ENCODE data around the gene WDR45B. TPM values are rescaled to one million over a fixed set of nuclear protein-coding genes. Genes with fewer than 3 reads are reported as not detected.

Gene WDR45B
- total RNA-seq, 1 experiment from 2014 or later: 78.4 TPM

DNA sequence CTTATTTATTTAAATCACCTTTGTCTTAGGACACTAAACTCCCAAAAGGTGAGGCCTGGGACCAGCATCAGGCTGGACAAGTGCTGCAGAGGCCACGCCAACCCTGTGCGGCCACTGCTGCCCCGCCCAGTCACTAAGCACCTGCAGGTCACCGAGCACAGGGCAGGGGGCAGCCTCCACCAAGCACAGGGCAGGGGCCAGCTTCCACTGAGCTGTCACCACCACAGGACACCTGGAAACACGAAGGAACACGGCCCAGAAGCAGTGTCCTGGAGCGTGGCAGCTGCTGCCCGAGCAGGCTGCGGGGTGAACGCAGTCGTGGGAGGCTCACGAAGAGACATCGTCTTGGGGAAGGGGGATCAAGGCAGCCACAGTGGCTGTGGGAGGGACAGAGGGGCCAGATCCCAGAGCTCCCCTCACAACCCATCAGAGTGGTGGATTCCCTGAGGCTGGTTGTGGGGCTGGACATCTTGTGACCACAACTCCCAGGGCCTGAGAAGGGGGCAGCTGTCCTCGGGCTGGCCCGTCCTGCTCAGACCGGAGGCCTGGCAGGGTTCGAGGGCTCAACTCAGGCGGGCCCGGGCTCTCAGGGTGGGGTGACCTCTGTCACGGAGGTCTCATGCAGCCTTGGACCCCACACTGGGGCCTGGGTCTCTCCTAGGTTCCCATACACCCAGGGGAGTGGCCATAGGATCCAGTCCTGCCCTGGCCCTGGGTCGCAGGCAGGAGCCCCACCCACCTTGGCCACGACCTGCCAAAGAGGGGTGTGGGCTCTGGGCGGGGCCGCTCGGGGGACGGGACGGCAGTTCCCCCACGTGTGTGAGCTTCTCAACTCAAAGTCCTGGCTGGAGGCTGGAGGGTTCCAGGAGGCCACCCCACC is 31.6 kb upstream of the WDR45B start:
- DNase-seq (ENCODE audit: low read depth, low spot score): no peak

DNA sequence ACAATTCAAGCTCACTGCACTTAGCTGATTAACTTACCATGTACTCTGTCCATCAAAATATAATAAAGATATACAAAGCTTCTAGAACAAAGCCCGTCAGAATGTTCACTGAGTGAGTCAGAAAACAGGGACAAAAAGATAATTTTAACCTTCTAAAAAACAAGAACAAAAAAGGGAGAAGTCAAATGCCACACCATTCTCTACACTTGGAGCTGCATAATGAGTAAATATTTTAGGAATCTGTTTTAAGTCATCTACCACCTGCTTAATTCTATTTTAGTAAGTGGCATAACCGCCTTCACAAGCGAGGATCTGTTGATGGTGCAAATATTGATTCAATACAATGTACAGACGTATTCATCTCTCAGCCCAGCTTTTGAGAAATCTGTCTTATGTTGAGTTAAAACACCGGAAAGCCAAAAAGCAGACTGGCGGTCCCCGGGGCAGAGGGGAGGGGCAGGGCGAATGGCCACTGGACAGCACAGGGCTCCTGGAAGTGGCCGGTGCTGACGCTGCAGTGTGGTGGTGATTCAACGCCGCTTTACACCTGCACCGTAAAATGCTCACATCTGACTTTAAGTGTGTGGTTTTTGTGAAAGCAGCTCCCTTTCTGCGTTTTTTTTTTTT is 30.1 kb upstream of the WDR45B start:
- in situ Hi-C loops (cut with HindIII; ENCODE audit: low pct_unique_long_range_greater_than_20kb, low sequenced_read_pairs): no loop called here
- no peak for DNase-seq (ENCODE audit: low read depth, low spot score)

More for the DNA sequence above, 31.6 kb upstream of the WDR45B start:
- in situ Hi-C loops (cut with HindIII; ENCODE audit: low pct_unique_long_range_greater_than_20kb, low sequenced_read_pairs): no loop called here

DNA sequence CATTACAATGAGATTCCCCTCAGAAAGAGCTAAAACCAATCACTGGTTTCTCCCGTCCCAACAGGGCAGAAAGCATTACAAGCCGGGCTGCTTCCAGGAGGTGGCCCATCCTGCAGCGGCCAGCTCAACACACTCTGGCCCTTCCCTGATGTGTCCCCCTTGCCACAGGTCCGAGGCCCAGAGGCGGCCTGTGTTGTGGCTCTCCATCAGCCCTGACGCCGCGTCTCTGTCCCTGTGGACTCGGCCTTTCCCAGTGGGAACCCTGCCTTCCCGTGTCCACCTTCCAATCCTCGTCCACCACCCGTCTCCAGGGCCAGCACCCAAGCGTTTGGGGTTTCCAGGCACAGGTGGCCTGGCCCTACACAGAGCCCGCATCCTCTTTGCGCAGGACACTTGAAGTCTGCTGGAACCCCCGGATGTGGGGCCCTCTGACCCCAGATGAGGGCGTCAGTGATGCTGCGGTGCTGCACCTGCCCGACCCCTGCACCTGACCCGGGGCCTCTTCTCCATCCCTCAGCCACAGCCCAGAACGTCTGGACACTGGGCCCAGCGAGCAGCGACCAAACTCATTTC is 29.2 kb upstream of the WDR45B start:
- DNase-seq (ENCODE audit: low read depth, low spot score): no peak
- in situ Hi-C loops (cut with HindIII; ENCODE audit: low pct_unique_long_range_greater_than_20kb, low sequenced_read_pairs): no loop called here

DNA sequence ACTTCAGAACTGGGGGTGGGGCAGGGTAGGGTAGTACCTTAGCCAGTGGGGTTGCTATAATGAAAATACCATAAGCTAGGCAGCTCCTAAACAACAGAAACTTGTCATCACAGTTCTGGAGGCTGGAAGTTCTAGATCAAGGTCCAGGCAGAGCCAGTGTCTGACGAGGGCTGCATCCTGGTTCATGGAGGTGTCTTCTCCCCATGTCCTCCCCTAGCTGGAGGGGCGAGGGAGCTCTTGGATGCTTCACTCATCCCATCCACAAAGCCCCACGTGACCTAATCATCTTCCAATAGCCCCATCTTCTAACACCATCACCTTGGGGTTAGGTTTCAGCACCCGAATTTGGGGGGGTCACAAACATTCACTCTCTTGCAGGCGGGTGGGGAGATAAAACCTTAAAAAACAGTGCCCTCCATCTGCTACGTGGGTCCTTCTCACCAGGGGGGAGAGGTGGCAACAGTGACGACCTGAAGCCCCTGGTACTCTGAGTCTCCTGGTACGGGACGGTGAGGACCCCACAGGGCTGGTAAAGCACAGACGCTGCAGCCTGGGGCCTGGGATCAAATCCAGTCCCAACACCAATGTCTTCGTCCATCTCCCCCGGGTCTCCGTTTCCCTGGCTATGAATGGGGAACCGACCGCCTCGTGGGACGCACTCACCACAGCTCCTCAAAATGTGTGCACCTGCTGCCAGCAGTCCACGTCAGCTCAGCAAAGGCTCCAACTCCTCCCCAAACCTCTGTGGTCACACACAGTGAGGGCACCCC is 27.4 kb upstream of the WDR45B start:
- DNase-seq (ENCODE audit: low read depth, low spot score): no peak

DNA sequence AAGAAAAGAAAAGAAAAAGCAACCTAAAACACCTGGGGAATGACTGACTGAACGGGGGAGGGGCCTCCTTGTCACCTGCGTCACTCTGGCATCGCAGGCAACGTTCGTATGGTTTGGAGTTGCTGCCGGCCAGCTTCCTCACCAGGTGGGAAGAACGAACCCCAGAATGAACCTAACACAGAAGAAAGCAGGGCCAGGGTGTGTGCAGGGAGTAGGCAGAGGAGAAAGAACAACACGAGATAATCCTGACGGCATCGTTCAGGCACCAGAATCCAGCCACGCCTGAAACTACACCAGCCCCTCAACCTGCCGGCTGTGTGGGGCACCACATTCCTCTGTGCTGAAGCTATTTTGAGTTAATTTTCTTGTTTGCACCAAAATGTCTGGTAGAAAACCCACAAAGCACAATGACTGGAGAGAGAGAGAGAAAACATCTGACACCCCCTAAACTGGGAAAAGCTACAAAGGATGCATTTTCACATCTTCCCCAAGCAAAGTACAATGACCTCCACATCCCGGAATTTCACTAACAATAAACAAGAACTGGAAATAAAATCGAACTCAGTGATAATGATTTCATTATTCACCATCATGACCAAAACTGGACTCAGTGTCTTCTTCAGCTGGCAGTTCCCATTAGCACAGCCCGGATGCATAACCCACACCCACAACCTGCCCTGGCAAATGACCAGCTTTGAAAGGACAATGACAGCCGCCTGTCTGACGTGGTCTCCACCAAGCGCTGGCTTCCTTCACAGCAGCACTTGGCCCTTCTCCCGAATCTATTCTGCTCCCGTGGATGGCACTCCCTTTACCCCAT is 26.6 kb upstream of the WDR45B start:
- peak; percentile 28 for DNase-seq (ENCODE audit: low read depth, low spot score)
- in situ Hi-C loops (cut with HindIII; ENCODE audit: low pct_unique_long_range_greater_than_20kb, low sequenced_read_pairs): no loop called here

More for the DNA sequence above, 27.4 kb upstream of the WDR45B start:
- in situ Hi-C loops (cut with HindIII; ENCODE audit: low pct_unique_long_range_greater_than_20kb, low sequenced_read_pairs): no loop called here

DNA sequence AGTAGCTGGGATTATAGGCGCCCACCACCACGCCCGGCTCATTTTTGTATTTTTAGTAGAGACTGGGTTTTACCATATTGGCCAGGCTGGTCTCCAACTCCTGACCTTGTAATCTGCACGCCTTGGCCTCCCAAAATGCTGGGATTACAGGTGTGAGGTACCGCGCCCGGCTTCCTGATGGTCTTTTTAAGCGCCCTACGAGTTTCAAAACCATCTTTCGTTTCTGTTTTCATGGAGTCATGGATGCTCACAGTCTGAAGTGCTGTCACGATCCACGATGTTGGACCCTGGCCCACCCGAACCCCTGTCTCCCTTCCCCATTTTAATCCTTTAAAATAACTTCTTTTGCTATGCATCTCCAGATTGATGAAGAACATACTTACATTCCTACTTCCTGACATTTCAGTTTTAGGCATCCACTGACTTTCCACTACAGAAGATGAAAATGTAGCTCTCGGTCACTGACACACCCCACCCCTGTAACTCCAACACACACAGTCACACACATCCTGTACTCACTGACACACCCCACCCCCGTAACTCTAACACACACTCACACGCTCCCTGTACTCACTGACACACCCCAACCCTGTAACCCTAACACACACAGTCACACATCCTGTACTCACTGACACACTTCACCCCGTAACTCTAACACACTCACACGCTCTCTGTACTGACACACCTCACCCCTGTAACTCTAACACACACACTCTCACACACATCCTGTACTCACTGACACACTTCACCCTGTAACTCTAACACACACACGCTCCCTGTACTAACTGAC is 22.6 kb upstream of the WDR45B start:
- DNase-seq (ENCODE audit: low read depth, low spot score): no peak
- in situ Hi-C loops (cut with HindIII; ENCODE audit: low pct_unique_long_range_greater_than_20kb, low sequenced_read_pairs): no loop called here

DNA sequence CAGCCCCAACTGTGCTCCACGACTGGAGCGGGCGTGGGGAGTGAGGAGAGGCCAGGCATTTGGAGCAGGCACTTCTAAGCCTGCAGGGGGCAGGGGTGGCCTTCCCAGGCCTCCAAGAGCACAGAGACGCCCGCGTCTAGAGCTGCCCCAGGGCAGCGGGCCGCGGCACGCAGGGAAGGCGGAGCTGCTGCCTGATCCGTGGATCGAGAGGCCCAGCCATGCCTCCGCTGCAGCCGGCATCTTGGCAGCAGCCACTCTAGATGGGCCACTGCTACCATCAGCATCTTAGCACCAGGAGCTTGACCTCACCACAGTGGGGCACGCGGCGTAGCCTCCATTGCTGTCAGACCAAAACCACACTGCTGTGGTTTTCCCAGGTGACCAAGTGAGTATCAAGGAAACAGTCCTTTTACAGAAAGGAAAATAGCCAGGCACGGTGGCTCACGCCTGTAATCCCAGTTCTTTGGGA is 20.4 kb upstream of the WDR45B start:
- in situ Hi-C loops (cut with HindIII; ENCODE audit: low pct_unique_long_range_greater_than_20kb, low sequenced_read_pairs): no loop called here
- peak; percentile 79 for DNase-seq (ENCODE audit: low read depth, low spot score)

DNA sequence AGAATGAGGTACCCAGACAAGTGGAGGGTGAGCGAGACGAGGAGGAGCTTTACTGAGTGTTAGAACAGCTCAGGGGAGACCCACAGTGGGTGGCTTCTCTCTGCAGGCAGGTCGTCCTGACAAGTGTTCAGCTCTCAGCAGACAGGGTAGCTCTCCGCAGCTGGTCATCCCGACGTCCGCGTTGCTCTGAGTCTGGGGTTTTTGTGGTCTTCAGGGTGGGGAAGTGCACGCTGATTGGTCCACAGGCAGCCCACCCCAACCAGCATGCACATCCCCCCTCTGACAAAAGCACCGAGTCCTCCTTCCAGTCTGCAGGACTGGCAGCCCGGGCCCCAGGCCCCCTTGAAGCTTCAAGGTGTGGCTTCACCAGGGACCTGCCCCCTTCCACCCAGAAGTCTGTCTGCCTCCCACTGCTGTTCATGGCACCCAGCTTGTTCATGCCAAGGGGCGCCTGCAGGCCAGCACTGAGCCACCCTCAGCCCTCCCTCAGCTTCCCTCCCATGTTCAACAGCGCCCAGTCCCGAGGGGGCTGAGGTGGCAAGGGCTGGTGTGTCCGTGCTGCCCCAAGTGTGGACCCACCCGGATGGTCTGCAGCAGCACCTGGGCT is 19.9 kb upstream of the WDR45B start:
- no peak for DNase-seq (ENCODE audit: low read depth, low spot score)
- in situ Hi-C loops (cut with HindIII; ENCODE audit: low pct_unique_long_range_greater_than_20kb, low sequenced_read_pairs): no loop called here

DNA sequence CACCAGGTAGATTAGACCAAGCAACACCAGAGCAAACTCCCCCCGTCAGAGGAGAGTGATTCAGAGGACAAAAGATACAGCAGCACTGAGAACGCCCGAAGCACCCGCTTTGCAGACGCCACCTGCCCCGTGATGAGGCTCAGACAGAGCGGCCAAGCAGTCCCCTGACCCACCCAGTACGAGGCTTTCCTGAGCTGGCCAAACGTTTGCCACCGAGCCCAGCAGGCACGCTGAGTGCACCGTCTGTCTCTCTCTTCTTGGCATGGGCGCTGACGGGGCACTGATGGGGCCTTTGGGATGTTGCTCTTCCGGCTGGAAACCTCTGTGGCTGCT is 19.4 kb upstream of the WDR45B start:
- in situ Hi-C loops (cut with HindIII; ENCODE audit: low pct_unique_long_range_greater_than_20kb, low sequenced_read_pairs): no loop called here
- no peak for DNase-seq (ENCODE audit: low read depth, low spot score)

DNA sequence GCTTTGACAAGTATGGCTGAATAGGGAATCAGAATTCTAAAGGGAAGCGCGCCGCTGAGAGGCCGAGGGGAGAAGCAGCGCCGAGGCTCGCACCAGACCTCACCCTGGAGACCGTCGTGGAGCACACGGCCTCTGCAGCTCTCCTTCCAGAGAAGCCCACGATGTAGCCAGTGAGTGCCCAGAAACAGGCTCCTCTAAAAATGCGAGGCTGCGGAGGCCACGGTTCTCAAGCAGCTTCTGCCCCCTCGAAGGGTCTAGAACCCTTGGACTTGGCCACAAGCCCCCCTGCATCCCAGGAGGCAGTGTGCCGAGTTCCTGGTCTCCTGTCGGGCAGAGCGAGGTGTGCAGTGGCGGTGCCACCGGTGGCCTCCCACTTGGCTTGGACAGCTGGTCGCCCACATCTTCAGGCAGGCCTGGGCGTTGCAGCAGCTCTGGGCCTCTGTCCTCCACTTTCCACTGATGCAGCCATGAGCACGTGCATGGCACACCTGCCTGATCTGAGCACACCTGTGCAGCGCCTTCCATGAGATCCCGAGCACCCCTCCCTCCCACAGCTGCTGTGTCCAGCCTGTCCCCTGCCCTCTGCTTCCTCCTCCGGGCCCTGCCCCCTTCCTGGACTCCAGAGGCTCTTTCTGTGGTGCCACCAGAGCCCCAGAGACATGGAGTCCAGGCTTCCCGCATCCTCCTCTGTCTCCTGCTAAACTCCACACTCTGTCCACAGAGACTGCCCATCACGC is 18.9 kb upstream of the WDR45B start:
- in situ Hi-C loops (cut with HindIII; ENCODE audit: low pct_unique_long_range_greater_than_20kb, low sequenced_read_pairs): no loop called here
- DNase-seq (ENCODE audit: low read depth, low spot score): no peak

DNA sequence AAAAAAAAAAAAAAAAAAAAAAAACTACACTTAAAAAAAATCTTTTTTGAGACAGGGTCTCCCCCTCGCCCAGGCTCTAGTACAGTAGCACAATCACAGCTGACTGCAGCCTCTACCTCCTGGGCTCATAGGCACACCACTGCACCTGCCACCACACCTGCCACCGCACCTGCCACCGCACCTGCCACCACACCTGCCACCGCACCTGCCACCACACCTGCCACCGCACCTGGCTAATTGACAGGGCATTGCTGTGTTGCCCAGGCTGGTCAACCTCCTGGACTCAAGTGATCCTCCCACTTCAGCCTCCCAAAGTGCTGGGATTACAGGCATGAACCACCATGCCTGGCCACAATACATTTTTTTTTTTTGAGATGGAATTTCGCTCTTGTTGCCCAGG is 17.6 kb upstream of the WDR45B start:
- DNase-seq (ENCODE audit: low read depth, low spot score): no peak
- in situ Hi-C loops (cut with HindIII; ENCODE audit: low pct_unique_long_range_greater_than_20kb, low sequenced_read_pairs): no loop called here

DNA sequence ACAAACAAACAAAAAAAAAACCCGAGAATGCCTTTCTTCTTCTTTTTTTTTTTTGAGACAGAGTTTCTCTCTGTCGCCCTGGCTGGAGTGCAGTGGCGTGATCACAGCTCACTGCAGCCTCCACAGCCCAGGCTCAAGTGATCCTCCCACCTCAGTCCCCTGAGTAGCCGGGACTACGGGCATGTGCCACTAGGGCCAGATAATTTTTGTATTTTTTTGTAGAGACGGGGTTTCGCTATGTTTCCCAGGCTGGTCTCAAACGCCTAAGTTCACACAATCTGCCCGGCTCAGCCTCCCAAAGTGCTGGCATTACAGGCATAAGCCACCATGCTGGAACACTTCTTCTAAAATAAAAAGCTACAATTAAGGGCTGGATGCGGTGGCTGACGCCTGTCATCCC is 17.0 kb upstream of the WDR45B start:
- in situ Hi-C loops (cut with HindIII; ENCODE audit: low pct_unique_long_range_greater_than_20kb, low sequenced_read_pairs): no loop called here
- no peak for DNase-seq (ENCODE audit: low read depth, low spot score)

DNA sequence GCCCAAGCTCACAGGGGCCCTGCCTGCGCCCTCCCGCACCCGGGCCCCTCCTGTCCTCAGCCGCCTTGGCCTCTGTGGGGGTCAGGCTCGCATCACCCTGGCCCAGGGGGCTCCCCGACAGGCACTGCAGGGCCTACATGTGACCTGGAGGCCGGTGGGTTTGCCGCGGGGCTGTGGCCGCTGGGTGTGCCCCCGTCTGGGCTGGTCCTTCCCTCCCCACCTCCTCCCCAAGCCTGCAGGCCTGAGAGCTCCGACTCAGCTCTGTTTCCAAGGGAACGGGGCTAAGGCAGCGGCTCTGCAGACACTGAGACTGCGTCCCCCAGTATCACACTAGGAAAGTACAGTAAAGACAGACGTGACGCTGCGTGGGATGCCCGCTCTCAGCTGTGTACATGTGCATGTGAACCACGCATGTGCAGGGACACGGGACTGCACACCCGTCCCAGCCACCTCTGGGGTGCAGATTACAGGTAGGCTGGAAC is 16.5 kb upstream of the WDR45B start:
- in situ Hi-C loops (cut with HindIII; ENCODE audit: low pct_unique_long_range_greater_than_20kb, low sequenced_read_pairs): no loop called here
- no peak for DNase-seq (ENCODE audit: low read depth, low spot score)

DNA sequence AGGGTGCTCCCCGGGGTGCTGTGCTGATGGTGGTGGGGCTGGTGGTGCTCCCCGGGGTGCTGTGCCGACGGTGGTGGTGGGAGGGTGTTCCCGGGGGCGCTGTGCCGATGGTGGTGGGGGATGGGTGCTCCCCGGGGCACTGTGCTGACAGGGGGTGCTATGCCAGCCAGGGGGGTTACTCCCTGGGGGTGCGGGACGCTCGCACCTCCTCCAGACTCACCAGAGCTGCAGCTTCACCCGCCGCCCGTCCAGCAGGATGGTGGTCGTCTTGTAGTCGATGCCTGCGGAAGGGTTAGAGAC is 16.0 kb upstream of the WDR45B start:
- in situ Hi-C loops (cut with HindIII; ENCODE audit: low pct_unique_long_range_greater_than_20kb, low sequenced_read_pairs): no loop called here
- no peak for DNase-seq (ENCODE audit: low read depth, low spot score)

DNA sequence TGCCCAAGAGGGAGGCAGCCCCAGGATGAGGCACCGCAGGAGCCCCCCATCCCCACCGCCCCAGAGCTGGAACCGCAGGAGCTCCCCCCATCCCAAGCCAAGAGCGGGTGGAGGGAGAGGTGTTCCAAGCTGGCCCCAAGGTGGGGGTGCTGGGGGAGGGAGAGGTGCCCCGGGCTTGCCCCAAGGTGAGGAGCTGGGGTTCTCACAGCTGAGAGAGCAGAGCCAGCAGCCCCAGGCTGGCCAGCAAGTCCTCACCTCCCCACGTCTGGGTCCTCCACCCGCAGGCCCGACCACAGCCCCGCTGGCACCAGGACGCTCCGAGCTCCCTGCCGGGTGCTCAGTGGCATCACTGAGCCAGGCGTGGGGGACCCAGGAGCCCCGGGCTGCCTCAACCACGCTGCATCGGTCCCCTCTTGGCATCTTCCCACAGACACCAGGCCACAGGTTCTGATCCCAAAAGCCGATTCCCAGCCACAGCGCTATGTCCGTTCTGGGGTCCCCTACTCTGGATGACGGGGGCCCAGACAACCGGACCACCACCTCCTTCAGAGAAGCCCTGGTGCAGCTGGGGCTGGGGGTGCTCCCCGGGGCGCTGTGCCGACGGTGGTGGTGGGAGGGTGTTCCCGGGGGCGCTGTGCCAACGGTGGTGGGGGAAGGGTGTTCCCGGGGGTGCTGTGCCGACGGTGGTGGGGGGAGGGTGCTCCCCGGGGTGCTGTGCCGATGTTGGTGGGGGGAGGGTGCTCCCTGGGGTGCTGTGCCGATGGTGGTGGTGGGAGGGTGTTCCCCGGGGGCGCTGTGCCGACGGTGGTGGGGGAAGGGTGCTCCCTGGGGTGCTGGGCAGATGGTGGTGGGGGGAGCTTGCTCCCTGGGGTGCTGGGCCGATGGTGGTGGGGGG is 15.4 kb upstream of the WDR45B start:
- DNase-seq (ENCODE audit: low read depth, low spot score): no peak
- in situ Hi-C loops (cut with HindIII; ENCODE audit: low pct_unique_long_range_greater_than_20kb, low sequenced_read_pairs): no loop called here
